OCI-LY3 (cell line): Measurements from ENCODE around the gene UNC45A.

Source experiments
- EZH2phosphoT487 ChIP-seq: fragments of 200-600 bp; shearing (Covaris generic); IDR thresholded peaks from 2 replicates; pipeline ENCODE4 v1.6.1; 2018; ENCODE audit warnings: antibody characterized with exemption, mixed run types, low read depth
- TF ChIP-seq, protein P1 (sequence below): fragments of 200-600, 300-600 bp; sonication (generic); IDR thresholded peaks from 2 replicates; pipeline ENCODE4 v1.5.1; 2014; ENCODE audit warnings: antibody characterized with exemption, low read length, low read depth

DNA sequence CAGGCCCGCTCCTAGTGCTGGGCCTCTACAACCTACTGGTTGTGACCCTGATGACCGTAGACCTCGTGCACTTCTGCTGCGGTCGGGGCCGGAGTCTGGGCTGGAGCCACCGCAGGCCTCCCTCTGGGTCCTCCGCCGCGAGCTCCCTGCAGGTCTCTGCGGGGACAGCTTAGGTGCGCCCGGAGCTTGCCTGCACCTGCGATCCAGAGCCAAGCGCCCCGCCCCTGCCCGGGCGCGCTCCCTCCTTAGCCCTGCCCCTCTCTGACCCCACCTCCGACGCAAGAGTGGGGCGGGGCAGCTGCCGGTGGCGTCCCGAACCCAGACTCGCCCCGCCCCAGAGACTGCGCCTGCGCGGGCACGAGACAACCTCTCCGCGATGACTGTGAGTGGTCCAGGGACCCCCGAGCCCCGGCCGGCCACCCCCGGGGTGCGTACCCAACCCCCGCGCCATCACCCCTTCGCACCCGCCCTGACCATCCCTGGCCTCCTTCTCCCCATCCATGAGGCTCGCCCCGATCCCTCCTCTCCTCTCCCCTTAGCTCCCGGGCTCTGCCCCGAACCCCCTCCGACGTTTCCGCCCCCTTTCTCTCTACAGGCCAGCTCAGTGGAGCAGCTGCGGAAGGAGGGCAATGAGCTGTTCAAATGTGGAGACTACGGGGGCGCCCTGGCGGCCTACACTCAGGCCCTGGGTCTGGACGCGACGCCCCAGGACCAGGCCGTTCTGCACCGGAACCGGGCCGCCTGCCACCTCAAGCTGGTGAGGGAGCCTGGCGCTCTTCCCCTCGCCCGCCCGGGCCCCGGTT is at the start of gene UNC45A:
- TF ChIP-seq EZH2phosphoT487 = no peak
- TF ChIP-seq, protein P1, sequence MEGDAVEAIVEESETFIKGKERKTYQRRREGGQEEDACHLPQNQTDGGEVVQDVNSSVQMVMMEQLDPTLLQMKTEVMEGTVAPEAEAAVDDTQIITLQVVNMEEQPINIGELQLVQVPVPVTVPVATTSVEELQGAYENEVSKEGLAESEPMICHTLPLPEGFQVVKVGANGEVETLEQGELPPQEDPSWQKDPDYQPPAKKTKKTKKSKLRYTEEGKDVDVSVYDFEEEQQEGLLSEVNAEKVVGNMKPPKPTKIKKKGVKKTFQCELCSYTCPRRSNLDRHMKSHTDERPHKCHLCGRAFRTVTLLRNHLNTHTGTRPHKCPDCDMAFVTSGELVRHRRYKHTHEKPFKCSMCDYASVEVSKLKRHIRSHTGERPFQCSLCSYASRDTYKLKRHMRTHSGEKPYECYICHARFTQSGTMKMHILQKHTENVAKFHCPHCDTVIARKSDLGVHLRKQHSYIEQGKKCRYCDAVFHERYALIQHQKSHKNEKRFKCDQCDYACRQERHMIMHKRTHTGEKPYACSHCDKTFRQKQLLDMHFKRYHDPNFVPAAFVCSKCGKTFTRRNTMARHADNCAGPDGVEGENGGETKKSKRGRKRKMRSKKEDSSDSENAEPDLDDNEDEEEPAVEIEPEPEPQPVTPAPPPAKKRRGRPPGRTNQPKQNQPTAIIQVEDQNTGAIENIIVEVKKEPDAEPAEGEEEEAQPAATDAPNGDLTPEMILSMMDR = no peak
